K562 (cell line): Measurements from ENCODE around the gene NRXN3. TPM values are rescaled to one million over a fixed set of nuclear protein-coding genes. Genes with fewer than 3 reads are reported as not detected.

Source experiments
- ATAC-seq: fragments of 200-7000 bp; cut with Tn5 transposase; 3 replicates; pipeline ENCODE4 v1.9.1; 2020; ENCODE audit warnings: moderate library complexity
- BruUV-seq: library from RNA; stranded (reverse); fragments of 400-500 nt; replicated peaks from 2 replicates; lab custom pipeline; 2021; lab: Mats Ljungman, UMichigan
- CTCF ChIA-PET: fragments of 300-600 bp; formaldehyde crosslinking; extraction: SDS; loops from one replicate; lab custom pipeline; 2021; ENCODE audit warnings: low intra/inter-chr PET ratio; lab: Yijun Ruan, JAX
- POLR2A ChIA-PET: fragments of 300-600, 350-650 bp; sonication (Branson Sonifier 250); formaldehyde crosslinking; extraction: SDS; loops from one replicate; lab custom pipeline; 2021; ENCODE audit warnings: antibody characterized with exemption, inconsistent platforms; lab: Yijun Ruan, JAX
- DNase-seq, 4 experiments: peaks; one replicate each; pipeline versions ENCODE4 v3.0.0 to v3.0.0-alpha.2; 2011 to 2018; ENCODE audit warnings: low spot score in 3 of 4, mixed read lengths in 3 of 4; ENCODE audit errors: extremely low read depth in 1 of 4
- FAIRE-seq: peaks from 2 replicates; lab custom pipeline; 2011; peaks lifted over from hg19 to GRCh38; lab: Jason Lieb, UNC
- H2AFZ ChIP-seq: 2 replicates; pipeline ENCODE4 v1.6.0; 2011; ENCODE audit warnings: low read depth, low read length, control low read depth, inconsistent platforms
- H3K27ac ChIP-seq: fragments of 200-600 bp; 3 replicates; pipeline ENCODE4 v1.8.0; 2011; ENCODE audit warnings: low read depth, mild to moderate bottlenecking, control low read depth, inconsistent platforms, low read length, moderate library complexity, mixed read lengths; ENCODE audit errors: extremely low read depth
- H3K27me3 ChIP-seq, 2 experiments: fragments of 300-600 bp in 1 of 2; 2 replicates in 1 of 2; 3 replicates in 1 of 2; pipeline versions ENCODE4 v1.6.0 to v1.8.0; 2011; ENCODE audit warnings: inconsistent platforms in 2 of 2, low read length in 2 of 2, mild to moderate bottlenecking in 1 of 2, mixed read lengths in 1 of 2, moderate library complexity in 1 of 2; ENCODE audit not compliant: control insufficient read depth in 2 of 2, insufficient read depth in 2 of 2
- H3K36me3 ChIP-seq: fragments of 300-600 bp; 3 replicates; pipeline ENCODE4 v1.8.0; 2011; ENCODE audit warnings: mild to moderate bottlenecking, low read length, inconsistent platforms; ENCODE audit not compliant: control insufficient read depth, insufficient read depth
- H3K4me1 ChIP-seq, 2 experiments: fragments of 200-600 bp in 1 of 2; replicated peaks in 1 of 2; 2 replicates in 1 of 2; 3 replicates in 1 of 2; pipeline versions ENCODE4 v1.5.1 to v1.8.0; 2011; ENCODE audit warnings: inconsistent platforms in 2 of 2, low read length in 2 of 2, mild to moderate bottlenecking in 1 of 2, mixed read lengths in 1 of 2, moderate library complexity in 1 of 2; ENCODE audit not compliant: control insufficient read depth in 2 of 2, insufficient read depth in 2 of 2
- H3K4me2 ChIP-seq: 2 replicates; pipeline ENCODE4 v1.6.1; 2011; ENCODE audit warnings: low read length, control low read depth, inconsistent platforms, mixed read lengths; ENCODE audit not compliant: insufficient read depth
- H3K4me3 ChIP-seq: fragments of 200-600 bp; sonication (generic), shearing (Covaris generic); 2 replicates; pipeline ENCODE4 v1.5.1; 2016; ENCODE audit warnings: control low read depth, inconsistent platforms
- H3K79me2 ChIP-seq: fragments of 200-600 bp; 3 replicates; pipeline ENCODE4 v1.8.0; 2011; ENCODE audit warnings: low read length, inconsistent platforms; ENCODE audit not compliant: control insufficient read depth, insufficient read depth
- H3K9ac ChIP-seq, 2 experiments: 2 replicates each; pipeline versions ENCODE4 v1.6.0 to v1.6.1; 2011; ENCODE audit warnings: low read depth in 2 of 2, low read length in 2 of 2, control low read depth in 1 of 2, inconsistent platforms in 1 of 2, mild to moderate bottlenecking in 1 of 2, mixed read lengths in 1 of 2; ENCODE audit not compliant: insufficient read depth in 1 of 2
- H3K9me1 ChIP-seq: one replicate; pipeline ENCODE4 v1.6.0; 2011; ENCODE audit warnings: inconsistent platforms, mild to moderate bottlenecking, low read length, moderate library complexity; ENCODE audit not compliant: control insufficient read depth, insufficient read depth
- H3K9me3 ChIP-seq: replicated peaks from 2 replicates; pipeline ENCODE4 v1.5.1; 2011; ENCODE audit warnings: low read depth, low read length, inconsistent platforms; ENCODE audit not compliant: control insufficient read depth, insufficient read depth
- H4K20me1 ChIP-seq: replicated peaks from 2 replicates; pipeline ENCODE4 v1.6.1; 2011; ENCODE audit warnings: low read length, inconsistent platforms, mixed read lengths; ENCODE audit not compliant: control insufficient read depth, insufficient read depth
- CTCF ChIP-seq, 3 experiments: IDR thresholded peaks in 2 of 3; conservative IDR thresholded peaks in 1 of 3; 2 replicates each; pipeline ENCODE4 v1.5.1; 2011 to 2012; ENCODE audit warnings: low read length in 3 of 3, mild to moderate bottlenecking in 3 of 3, control low read depth in 2 of 3, improper control_type of control experiment in 1 of 3, inconsistent platforms in 1 of 3, low read depth in 1 of 3, mixed read lengths in 1 of 3, moderate library complexity in 1 of 3; ENCODE audit not compliant: insufficient read depth in 2 of 3
- EP400 ChIP-seq: fragments of 450-650 bp; IDR thresholded peaks from 2 replicates; pipeline ENCODE4 v1.6.1; 2017; ENCODE audit warnings: antibody characterized with exemption, mild to moderate bottlenecking, moderate library complexity
- ETS2 ChIP-seq: IDR thresholded peaks from 2 replicates; pipeline ENCODE4 v1.6.1; 2016; ENCODE audit warnings: borderline replicate concordance, missing genetic modification characterization, mild to moderate bottlenecking, moderate library complexity, missing compliant biosample characterization; ENCODE audit not compliant: poor library complexity, severe bottlenecking
- NFIC ChIP-seq: fragments of 450-650 bp; IDR thresholded peaks from 2 replicates; pipeline ENCODE4 v1.6.1; 2017; ENCODE audit warnings: mild to moderate bottlenecking, inconsistent platforms
- ZNF764 ChIP-seq: fragments of 250-450 bp; sonication (Bioruptor Pico); IDR thresholded peaks from 2 replicates; pipeline ENCODE4 v1.4.0; 2020; ENCODE audit warnings: low read depth, mild to moderate bottlenecking, moderate library complexity
- in situ Hi-C: fragments of 300-500 bp; cut with MboI; formaldehyde crosslinking; loops from 4 replicates; pipeline ENCODE4 v1.15.0; 2018; ENCODE audit warnings: inconsistent platforms, mixed read lengths
- intact Hi-C: fragments of 100-400 bp; cut with micrococcal nuclease; formaldehyde crosslinking; loops from 2 replicates; pipeline ENCODE4 v1.14.2; 2022
- polyA plus RNA-seq, 8 experiments: library from polyadenylated mRNA; depleted of rRNA in 4 of 8; stranded (reverse) in 5 of 8; unstranded in 3 of 8; fragments of >200 nt; fragmentation: Nextera tagmentation in 2 of 8; fragmentation: Illumina TruSeq in 1 of 8; extraction: Ambion mirVana in 2 of 8; extraction: Trizol in 1 of 8; gene quantifications; 2 replicates each; pipeline versions ENCODE4 v1.2.1 to v1.2.3, GENCODE V29; 2011 to 2014; ENCODE audit warnings: inconsistent platforms in 1 of 8, missing spikeins in 1 of 8
- total RNA-seq, 7 experiments: library from RNA; depleted of rRNA in 6 of 7; stranded (reverse); fragments of >200 nt in 6 of 7; fragmentation: Illumina TruSeq in 2 of 7; extraction: Trizol in 2 of 7; gene quantifications; 2 replicates each; pipeline versions ENCODE4 v1.2.1 to v1.2.3, GENCODE V29; 2011 to 2021; ENCODE audit warnings: low replicate concordance in 1 of 7

Gene NRXN3
- total and polyA plus RNA-seq, 9 of the 15 experiments (the other 6 are each of a cell fraction or from before 2014, with no cell fraction given) = 0.09 TPM; not detected in 8

- BruUV-seq = no TSS peak
- H4K20me1 ChIP-seq = no peaks in the 10 kb centered on the region
- no peaks in the 10 kb centered on the region for H3K4me1 ChIP-seq
- H3K79me2 ChIP-seq = no peaks in the 10 kb centered on the region
- no peak overlapping the region for H3K9ac ChIP-seq
- H2AFZ ChIP-seq = no peak overlapping the region
- ATAC-seq (no peak), FAIRE-seq (no peak), DNase-seq (no peak)
- H3K9me3 ChIP-seq = no peaks in the 10 kb centered on the region
- CTCF ChIA-PET = no interaction called here
- H3K4me2 ChIP-seq = no peak overlapping the region
- no peak for TF ChIP-seq ZNF764
- peak; percentile 54 for TF ChIP-seq NFIC
- peak in 1 of 3 experiments; percentile 22; a peak in 1 of 6 replicates for TF ChIP-seq CTCF (IDR thresholded peaks at IDR 0.05 in 2 of 3, conservative IDR thresholded peaks at IDR 0.05 in 1 of 3; ENCODE audit: insufficient read depth in 2 of 3, low read depth in 1 of 3, low read length in 3 of 3)
- TF ChIP-seq ETS2 (tag) = no peak
- no peak for TF ChIP-seq EP400
- TF ChIP-seq, all 486 proteins: peak for 2
- Histone ChIP-seq H3K27ac (no peak overlapping the region), H3K36me3 (no peaks in the 10 kb centered on the region), H3K9me1 (no peaks in the 10 kb centered on the region), H3K27me3 (peaks cover 0 to 5% of the 10 kb centered on the region in 2 experiments; a peak in 1 of 5 replicates), H3K4me3 (no peak overlapping the region)
- POLR2A ChIA-PET = no interaction called here
- intact Hi-C loops = loop anchor here (10.0 kb wide), 1 partner anchor 288 kb away; no protein-coding TSS in a partner anchor
- in situ Hi-C loops = no loop called here
These were observed 17.2 kb upstream of the NRXN3 start for GRCh38 chr14:78153064-78153341.
